BLaER1 treated with 17β-estradiol and CSF1 and Interleukin-3, amounts not matched to agents 10 nM and 100 nM (cell line): ENCODE results near the gene IL17REL.

Experiments
- H3K27ac ChIP-seq, 11 experiments: shearing (Covaris generic); formaldehyde crosslinking; 2 replicates each; pipeline ENCODE4 v1.8.1; 2022
- H3K27me3 ChIP-seq, 11 experiments: shearing (Covaris generic); formaldehyde crosslinking; 2 replicates each; pipeline ENCODE4 v1.8.1; 2022
- H3K36me3 ChIP-seq, 11 experiments: shearing (Covaris generic); formaldehyde crosslinking; 2 replicates each; pipeline ENCODE4 v1.8.1; 2022
- H3K4me1 ChIP-seq, 10 experiments: shearing (Covaris generic); formaldehyde crosslinking; 2 replicates each; pipeline ENCODE4 v1.8.1; 2022
- H3K4me2 ChIP-seq, 11 experiments: shearing (Covaris generic); formaldehyde crosslinking; 2 replicates each; pipeline ENCODE4 v1.8.1; 2022
- H3K4me3 ChIP-seq, 10 experiments: shearing (Covaris generic); formaldehyde crosslinking; 2 replicates each; pipeline ENCODE4 v1.8.1; 2022
- H3K9ac ChIP-seq, 11 experiments: shearing (Covaris generic); formaldehyde crosslinking; 2 replicates each; pipeline ENCODE4 v1.8.1; 2022
- H3K9me3 ChIP-seq, 11 experiments: shearing (Covaris generic); formaldehyde crosslinking; replicated peaks in 1 of 11; 2 replicates each; pipeline ENCODE4 v1.8.1; 2022
- H4K20me1 ChIP-seq, 11 experiments: shearing (Covaris generic); formaldehyde crosslinking; 2 replicates each; pipeline ENCODE4 v1.8.1; 2022
- Cebpa-rat ChIP-seq, 11 experiments: shearing (Covaris generic); IDR thresholded peaks; 2 replicates each; pipeline ENCODE4 v1.8.1; 2022

The IL17REL gene

DNA sequence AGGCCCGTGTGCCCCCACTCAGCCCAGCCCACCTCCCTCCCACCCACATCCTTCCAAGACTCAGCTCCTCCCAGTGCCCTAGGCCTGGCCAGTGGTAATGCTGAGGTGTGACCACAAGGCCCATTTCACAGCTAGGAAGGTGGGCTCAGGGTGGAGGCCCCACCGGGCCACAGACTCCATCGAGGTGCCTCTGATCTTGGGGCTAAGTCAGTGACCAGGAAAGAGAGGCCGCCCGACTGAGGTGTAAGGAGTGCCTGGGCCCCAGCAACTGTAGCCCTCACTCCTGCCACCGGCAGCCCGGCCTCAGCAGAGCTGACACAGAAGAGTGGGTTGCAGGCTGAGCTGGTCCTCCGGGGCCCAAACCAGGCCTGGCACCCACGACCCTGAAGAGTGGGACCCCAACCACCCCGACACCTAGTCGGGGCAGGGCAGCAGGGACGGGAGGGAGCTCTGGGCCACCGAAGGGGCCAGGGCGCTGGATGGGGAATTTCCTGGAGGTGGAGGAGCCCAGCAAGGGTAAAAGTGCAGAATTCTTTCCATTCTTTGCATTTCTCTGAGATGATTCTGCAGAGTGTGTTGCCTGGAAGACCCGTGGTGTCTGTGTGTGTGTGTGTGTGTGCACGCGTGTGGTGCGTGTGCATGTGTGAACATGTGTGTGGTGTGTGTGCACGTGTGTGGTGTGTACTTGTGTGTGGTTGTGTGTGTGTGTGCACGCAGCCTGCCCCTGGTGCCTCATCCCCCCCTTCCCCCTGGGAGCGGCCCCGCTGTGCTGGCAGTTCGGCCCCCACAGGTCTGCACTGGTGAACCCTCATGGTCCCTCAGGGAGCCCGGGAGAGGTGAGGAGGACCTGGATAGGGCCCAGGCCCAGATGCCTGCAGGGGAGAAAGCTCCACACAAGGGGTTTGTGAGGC lies 60.3 kb downstream of the IL17REL start:
- H4K20me1 ChIP-seq = peaks cover 0 to 10% (median 0%) of the 10 kb centered on the region in 11 experiments; a peak in 3 of 22 replicates
- H3K4me3 ChIP-seq = no peak overlapping the region
- peaks cover 53 to 90% (median 82%) of the 10 kb centered on the region in 10 experiments for H3K4me1 ChIP-seq
- H3K27me3 ChIP-seq = no peaks in the 10 kb centered on the region
- peak overlapping the region in 10 of 11 experiments; percentile 42 to 92 (median 74); a peak in 18 of 22 replicates for H3K4me2 ChIP-seq
- TF ChIP-seq Cebpa-rat (IDR thresholded peaks at IDR 0.05) = no peak
- peak overlapping the region in 4 of 11 experiments; percentile 10 to 56 (median 26); a peak in 4 of 22 replicates for H3K9ac ChIP-seq
- no peaks in the 10 kb centered on the region for H3K36me3 ChIP-seq
- no peak overlapping the region for H3K27ac ChIP-seq
- H3K9me3 ChIP-seq = no peaks in the 10 kb centered on the region

DNA sequence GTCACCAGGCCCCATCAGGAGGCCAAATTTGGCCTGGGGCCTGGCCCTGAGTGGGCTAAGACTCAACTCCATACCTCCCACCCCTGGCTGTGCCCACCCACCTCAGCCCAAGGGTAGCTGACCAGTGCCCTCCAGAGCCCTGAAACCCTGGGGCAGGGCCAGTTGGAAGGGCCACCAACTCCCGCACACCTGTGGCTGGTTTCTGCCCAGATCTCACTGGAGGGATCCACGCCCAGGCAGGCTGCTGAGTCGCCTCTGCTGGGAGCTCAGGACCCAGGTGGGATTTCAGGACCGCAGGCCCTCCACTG lies 60.9 kb downstream of the IL17REL start:
- Histone ChIP-seq H3K27ac (no peak overlapping the region), H3K27me3 (no peaks in the 10 kb centered on the region), H3K4me3 (no peak overlapping the region), H3K9me3 (no peaks in the 10 kb centered on the region), H3K9ac (peak overlapping the region in 4 of 11 experiments; percentile 10 to 46 (median 28); a peak in 4 of 22 replicates), H3K36me3 (no peaks in the 10 kb centered on the region), H4K20me1 (peaks cover 0 to 10% (median 0%) of the 10 kb centered on the region in 11 experiments; a peak in 3 of 22 replicates), H3K4me2 (peak overlapping the region; percentile 37 to 92 (median 73); a peak in 19 of 22 replicates), H3K4me1 (peaks cover 53 to 93% (median 87%) of the 10 kb centered on the region in 10 experiments)
- no peak for TF ChIP-seq Cebpa-rat (IDR thresholded peaks at IDR 0.05)

DNA sequence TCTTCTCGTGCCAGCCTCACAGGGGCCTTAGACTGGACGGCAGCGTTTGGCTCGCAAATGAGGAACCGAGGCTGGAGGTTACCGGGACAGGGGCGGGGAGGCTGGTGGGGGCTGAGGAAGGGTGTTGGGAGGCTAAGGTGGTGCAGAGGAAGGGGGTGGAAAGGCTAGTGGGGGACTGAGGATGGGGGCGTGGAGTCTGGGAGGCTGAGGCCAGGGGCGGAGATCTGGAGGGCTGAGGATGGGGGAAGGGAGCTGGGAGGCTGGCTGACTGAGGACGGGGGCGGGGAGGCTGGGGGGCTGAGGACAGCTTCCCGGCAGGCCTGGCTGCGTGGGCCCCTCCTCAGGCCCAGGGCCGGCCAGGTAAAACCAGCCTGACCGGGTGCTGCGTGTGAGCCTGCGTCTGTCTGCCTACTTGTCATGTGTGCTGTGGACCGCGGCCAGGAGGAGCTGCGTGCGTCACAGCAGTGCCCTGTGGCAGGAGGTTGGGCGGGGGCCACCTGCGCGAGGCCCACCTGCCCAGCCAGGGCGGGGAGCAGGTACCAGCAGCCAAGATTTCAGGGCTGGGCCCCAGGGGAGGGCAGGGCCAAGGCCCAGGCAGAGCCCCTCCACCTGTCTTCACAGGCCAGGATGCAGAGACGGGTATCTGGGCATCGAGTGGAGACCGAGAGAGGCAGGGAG lies 61.4 kb downstream of the IL17REL start:
- no peaks in the 10 kb centered on the region for H3K27me3 ChIP-seq
- no peak for TF ChIP-seq Cebpa-rat (IDR thresholded peaks at IDR 0.05)
- H3K4me1 ChIP-seq = peaks cover 53 to 91% (median 86%) of the 10 kb centered on the region in 10 experiments
- H3K9ac ChIP-seq = peak overlapping the region in 5 of 11 experiments; percentile 10 to 46 (median 26); a peak in 4 of 22 replicates
- H3K4me3 ChIP-seq = no peak overlapping the region
- H3K27ac ChIP-seq = no peak overlapping the region
- H3K36me3 ChIP-seq = no peaks in the 10 kb centered on the region
- peaks cover 0 to 10% (median 0%) of the 10 kb centered on the region in 11 experiments; a peak in 3 of 22 replicates for H4K20me1 ChIP-seq
- no peaks in the 10 kb centered on the region for H3K9me3 ChIP-seq
- peak overlapping the region; percentile 37 to 92 (median 73); a peak in 21 of 22 replicates for H3K4me2 ChIP-seq

DNA sequence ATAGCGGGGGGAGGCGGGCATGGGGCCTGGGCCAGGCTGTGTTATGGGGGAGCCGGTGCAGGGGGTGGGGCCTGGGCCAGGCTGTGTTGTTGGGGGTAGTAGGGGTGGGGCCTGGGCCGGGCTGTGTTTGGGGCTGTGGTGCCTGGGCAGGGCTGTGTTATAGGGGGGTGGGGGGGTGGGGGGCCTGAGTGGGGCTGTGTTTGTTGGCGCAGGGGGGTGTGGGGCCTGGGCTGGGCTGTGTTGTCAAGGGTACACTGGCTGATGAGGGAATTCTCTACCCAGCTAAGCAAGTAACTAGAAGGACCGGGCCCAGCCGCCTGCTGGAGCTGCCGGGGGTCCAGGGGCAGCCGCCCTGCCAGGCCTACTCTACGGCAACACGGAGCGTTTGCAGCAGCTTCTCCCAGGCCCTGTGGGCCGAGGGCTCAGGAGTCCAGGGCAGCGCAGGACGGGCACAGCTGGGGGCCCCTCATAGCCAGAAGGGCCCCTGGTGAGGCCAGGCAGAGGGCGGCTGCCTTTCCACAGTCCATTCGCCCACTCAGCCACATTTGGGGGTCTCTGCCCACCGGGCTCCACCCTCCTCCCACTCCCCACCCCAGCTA lies 62.1 kb downstream of the IL17REL start:
- no peaks in the 10 kb centered on the region for H3K9me3 ChIP-seq
- H3K27ac ChIP-seq = no peak overlapping the region
- H3K36me3 ChIP-seq = no peaks in the 10 kb centered on the region
- H3K4me1 ChIP-seq = peaks cover 46 to 91% (median 86%) of the 10 kb centered on the region in 10 experiments
- H3K9ac ChIP-seq = no peak overlapping the region
- H3K4me2 ChIP-seq = peak overlapping the region in 10 of 11 experiments; percentile 37 to 92 (median 74); a peak in 16 of 22 replicates
- H3K27me3 ChIP-seq = no peaks in the 10 kb centered on the region
- H4K20me1 ChIP-seq = peaks cover 0 to 10% (median 0%) of the 10 kb centered on the region in 11 experiments; a peak in 3 of 22 replicates
- H3K4me3 ChIP-seq = no peak overlapping the region
- TF ChIP-seq Cebpa-rat (IDR thresholded peaks at IDR 0.05) = no peak

DNA sequence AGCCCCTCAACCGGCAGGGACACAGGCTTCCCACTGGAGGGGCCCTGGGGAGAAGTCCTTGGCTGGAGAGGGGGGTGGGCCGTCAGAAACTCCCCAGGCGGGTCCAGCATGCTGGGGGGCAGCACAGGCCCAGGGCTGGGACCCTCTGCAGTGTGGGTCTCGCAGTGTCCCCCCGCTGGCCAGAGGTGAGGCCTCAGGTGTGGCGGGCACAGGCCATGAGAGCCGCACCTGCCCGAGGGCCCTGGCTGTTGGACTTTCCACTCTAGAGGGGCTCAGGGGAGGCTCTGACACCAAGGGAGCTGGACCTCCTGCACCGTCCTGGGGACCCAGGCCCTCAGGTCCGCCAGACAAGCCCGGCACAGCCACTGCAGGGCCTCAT lies 62.7 kb downstream of the IL17REL start:
- no peak for TF ChIP-seq Cebpa-rat (IDR thresholded peaks at IDR 0.05)
- Histone ChIP-seq H3K27me3 (no peaks in the 10 kb centered on the region), H3K9ac (no peak overlapping the region), H3K4me3 (no peak overlapping the region), H4K20me1 (peaks cover 0 to 10% (median 0%) of the 10 kb centered on the region in 11 experiments; a peak in 2 of 22 replicates), H3K4me1 (peaks cover 40 to 90% (median 83%) of the 10 kb centered on the region in 10 experiments), H3K9me3 (no peaks in the 10 kb centered on the region), H3K27ac (no peak overlapping the region), H3K4me2 (no peak overlapping the region), H3K36me3 (no peaks in the 10 kb centered on the region)

DNA sequence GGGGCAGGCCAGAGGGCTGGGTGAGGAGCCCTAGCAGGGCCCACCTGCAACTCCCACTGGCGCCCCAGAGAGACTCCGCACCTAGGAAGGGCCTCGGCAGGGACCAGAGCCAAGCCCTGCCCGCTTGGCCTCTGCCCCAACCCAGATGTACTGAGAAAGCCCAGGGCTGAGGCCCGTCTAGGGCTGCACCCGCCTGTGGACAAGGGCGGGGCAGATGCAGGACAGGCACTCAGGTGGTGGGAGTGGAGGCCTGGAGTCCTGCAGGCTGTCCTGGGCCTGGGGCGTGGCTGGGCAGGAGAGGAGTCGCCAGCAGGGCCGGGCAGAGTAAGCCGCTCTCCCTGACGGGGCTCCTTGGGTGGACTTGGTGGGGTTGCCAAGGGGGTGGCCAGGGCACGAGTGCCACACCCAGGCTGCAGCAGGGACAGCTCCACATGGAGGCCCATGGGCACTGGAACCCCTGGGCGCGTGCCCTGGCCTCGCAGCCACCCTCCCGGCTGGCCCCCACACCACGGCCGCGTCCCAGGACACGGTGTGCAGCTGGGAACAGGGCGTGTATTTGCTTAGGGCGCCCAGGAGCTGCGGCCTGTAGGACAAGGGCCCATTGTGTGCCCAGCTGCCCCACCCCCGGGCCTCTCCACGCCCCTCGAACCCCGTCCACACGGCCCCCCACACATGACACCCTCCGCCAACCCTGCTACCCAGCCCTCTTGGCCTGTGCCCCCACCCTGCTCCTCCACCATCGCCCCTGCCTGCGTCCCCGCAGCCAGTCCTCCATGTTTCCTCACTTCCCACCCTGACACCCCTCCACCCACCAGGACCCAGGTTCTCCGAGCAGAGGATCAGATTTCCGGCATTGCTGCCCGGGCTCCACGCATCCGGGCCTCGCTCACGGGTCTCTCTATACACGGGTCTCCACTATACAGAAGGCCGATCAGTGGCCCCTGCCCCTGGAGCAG lies 63.3 kb downstream of the IL17REL start:
- Histone ChIP-seq H3K9me3 (no peaks in the 10 kb centered on the region), H3K4me2 (peak overlapping the region in 8 of 11 experiments; percentile 18 to 68 (median 45); a peak in 14 of 22 replicates), H3K9ac (peak overlapping the region in 3 of 11 experiments; percentile 19 to 56 (median 29); a peak in 3 of 22 replicates), H3K27me3 (no peaks in the 10 kb centered on the region), H4K20me1 (peaks cover 0 to 10% (median 0%) of the 10 kb centered on the region in 11 experiments; a peak in 2 of 22 replicates), H3K4me1 (peaks cover 34 to 88% (median 78%) of the 10 kb centered on the region in 10 experiments), H3K27ac (no peak overlapping the region), H3K36me3 (no peaks in the 10 kb centered on the region), H3K4me3 (no peak overlapping the region)
- no peak for TF ChIP-seq Cebpa-rat (IDR thresholded peaks at IDR 0.05)

DNA sequence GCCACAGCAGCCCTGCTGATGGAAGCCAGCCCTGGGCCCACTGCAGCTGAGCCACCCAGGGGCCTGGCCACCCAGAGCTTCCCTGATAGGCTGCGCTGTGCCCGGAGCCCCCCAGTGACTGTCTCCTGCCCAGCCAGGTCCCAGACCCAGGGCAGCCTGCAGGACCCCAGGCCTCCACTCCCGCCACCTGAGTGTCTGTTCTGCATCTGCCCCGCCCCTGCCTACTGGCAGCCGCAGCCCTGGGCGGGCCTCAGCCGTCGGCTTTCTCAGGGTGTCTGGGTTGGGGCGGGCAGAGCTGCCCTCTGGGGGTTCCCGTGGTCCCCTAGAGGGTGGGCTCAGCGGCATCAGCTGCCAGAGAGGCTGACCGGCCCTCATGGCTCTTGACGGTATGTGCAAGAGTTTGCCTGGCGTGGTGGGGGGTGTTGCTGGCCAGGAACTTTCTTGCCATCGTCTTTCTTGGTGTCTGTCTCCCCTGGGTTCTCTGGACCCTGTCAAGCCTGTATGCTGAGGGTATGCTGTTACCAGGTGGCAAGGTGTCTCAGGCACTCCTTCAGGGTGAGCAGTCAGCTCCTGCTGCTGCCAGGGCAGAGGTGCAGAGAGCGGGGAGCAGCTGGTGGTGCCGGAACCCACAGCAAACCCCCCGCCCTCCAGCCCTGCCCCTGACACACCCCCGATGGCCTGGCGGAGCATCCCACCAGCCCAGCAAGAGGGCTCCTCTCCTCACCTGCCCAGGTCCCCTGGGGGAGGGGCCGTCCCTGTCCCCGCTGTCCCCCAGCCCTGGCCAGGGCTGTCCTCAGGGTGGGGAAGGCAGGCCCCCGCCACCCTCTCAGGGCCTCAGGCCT lies 64.2 kb downstream of the IL17REL start:
- H3K4me2 ChIP-seq = peak overlapping the region in 9 of 11 experiments; percentile 18 to 68 (median 46); a peak in 17 of 22 replicates
- TF ChIP-seq Cebpa-rat (IDR thresholded peaks at IDR 0.05) = no peak
- H3K27ac ChIP-seq = no peak overlapping the region
- peak overlapping the region in 6 of 11 experiments; percentile 19 to 56 (median 37); a peak in 5 of 22 replicates for H3K9ac ChIP-seq
- H3K4me3 ChIP-seq = no peak overlapping the region
- peaks cover 0 to 10% (median 0%) of the 10 kb centered on the region in 11 experiments; a peak in 2 of 22 replicates for H4K20me1 ChIP-seq
- no peaks in the 10 kb centered on the region for H3K27me3 ChIP-seq
- H3K9me3 ChIP-seq = no peaks in the 10 kb centered on the region
- peaks cover 25 to 85% (median 70%) of the 10 kb centered on the region in 10 experiments for H3K4me1 ChIP-seq
- H3K36me3 ChIP-seq = no peaks in the 10 kb centered on the region
